Effector memory CD4-positive, alpha-beta T cell (primary cell): ENCODE measurements around the gene RNF39.
A peak's percentile ranks its signal among the peaks of the same experiment; 100 is the strongest.
"Not testable (repeated sequence)": the region's sequence is repeated elsewhere in the genome, so short reads cannot be mapped to it uniquely, and the experiment has no call there.

ENCODE experiments used
- DNase-seq, 3 donors: peaks; one replicate each; pipeline ENCODE4 v3.0.0-alpha.2; 2020
- H3K27ac ChIP-seq: 2 replicates; pipeline ENCODE4 v1.7.0; 2013; ENCODE audit warnings: mild to moderate bottlenecking, low read length, moderate library complexity; ENCODE audit not compliant: insufficient read depth, poor library complexity, severe bottlenecking
- H3K27me3 ChIP-seq: replicated peaks from 2 replicates; pipeline ENCODE4 v1.7.0; 2013; ENCODE audit warnings: mild to moderate bottlenecking, low read length; ENCODE audit not compliant: insufficient read depth, control insufficient read depth, poor library complexity, severe bottlenecking
- H3K36me3 ChIP-seq: 2 replicates; pipeline ENCODE4 v1.7.0; 2013; ENCODE audit warnings: mild to moderate bottlenecking, low read length, moderate library complexity; ENCODE audit not compliant: control insufficient read depth, insufficient read depth
- H3K4me1 ChIP-seq: 2 replicates; pipeline ENCODE4 v1.7.0; 2013; ENCODE audit warnings: low read length, mild to moderate bottlenecking; ENCODE audit not compliant: control insufficient read depth, insufficient read depth, poor library complexity, severe bottlenecking
- H3K4me3 ChIP-seq: 2 replicates; pipeline ENCODE4 v1.7.0; 2013; ENCODE audit warnings: low read length, low read depth, mild to moderate bottlenecking; ENCODE audit not compliant: insufficient read depth, poor library complexity, severe bottlenecking
- H3K9me3 ChIP-seq: 2 replicates; pipeline ENCODE4 v1.7.0; 2013; ENCODE audit warnings: mild to moderate bottlenecking, low read length, moderate library complexity; ENCODE audit not compliant: control insufficient read depth
- total RNA-seq, 3 donors: gene quantifications; one replicate each; lab custom pipeline; 2026; lab: John Stamatoyannopoulos, UW

The RNF39 gene, protein sequence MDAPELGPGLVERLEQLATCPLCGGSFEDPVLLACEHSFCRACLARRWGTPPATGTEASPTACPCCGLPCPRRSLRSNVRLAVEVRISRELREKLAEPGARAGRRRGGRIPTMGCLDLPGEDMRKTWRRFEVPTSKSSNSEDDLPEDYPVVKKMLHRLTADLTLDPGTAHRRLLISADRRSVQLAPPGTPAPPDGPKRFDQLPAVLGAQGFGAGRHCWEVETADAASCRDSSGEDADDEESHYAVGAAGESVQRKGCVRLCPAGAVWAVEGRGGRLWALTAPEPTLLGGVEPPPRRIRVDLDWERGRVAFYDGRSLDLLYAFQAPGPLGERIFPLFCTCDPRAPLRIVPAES
- 0 to 0.19 (median 0) reads per million in 3 donors for total RNA-seq

DNA sequence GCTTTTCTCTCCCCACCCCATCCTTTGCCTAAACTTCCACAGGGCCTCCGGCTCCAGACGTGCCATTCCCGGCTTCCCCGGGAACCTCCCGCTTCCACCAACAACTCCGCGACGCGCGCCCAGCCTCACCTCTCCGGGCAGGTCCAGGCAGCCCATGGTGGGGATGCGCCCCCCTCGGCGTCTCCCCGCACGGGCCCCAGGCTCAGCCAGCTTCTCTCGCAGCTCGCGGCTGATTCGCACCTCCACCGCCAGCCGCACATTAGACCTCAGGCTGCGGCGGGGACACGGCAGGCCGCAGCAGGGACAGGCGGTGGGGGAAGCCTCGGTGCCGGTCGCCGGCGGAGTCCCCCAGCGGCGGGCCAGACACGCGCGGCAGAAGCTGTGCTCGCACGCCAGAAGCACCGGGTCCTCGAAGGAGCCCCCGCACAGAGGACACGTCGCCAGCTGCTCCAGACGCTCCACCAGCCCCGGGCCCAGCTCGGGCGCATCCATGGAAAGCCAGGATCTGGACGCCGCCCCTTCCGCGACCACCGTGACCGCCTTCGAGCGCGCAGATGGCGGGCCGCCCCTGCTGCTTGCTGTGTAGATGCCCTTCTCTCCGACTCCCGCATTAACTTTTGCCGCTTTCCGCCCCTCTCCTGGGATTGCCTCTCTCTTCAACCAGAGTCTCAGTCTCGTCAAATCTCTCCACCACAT lies at the start of gene RNF39:
Gene RNF39 (minus strand): TSS at position 676 of the 696 bp plus-strand sequence. CDS start 184 bp downstream, at position 492.
- no peaks in the 10 kb centered on the region for H3K9me3 ChIP-seq
- H3K36me3 ChIP-seq, result peaks cover 2% of the 10 kb centered on the region
- H3K4me3 ChIP-seq, result peak within 1 kb of the TSS; percentile 45
- peaks cover 11% of the 10 kb centered on the region for H3K27me3 ChIP-seq
- no peak within 1 kb of the TSS for H3K27ac ChIP-seq
- H3K4me1 ChIP-seq, result peaks cover 30% of the 10 kb centered on the region
- no peak for DNase-seq

DNA sequence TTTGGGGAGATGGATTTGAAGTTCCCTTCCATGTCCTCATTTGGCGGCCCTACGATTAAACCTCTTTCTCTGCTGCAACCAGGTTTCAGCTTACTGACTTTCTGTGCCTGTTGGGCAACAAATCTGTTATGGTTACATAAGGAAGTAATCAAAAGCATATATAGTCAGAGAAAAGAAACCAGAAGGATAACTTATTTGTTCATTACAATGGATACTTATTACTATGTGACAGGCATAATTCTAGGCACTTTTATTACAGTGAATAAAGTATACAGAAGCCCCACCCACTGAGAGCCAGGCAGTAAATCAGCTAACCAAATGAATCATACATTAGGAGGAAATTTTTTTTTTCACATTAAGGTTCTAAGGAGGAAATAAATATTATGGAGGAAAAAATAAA lies 46.9 kb upstream of the RNF39 start:
- Histone ChIP-seq H3K4me1 (no peaks in the 10 kb centered on the region), H3K27ac (no peak overlapping the region), H3K36me3 (no peaks in the 10 kb centered on the region), H3K27me3 (peaks cover 9% of the 10 kb centered on the region), H3K4me3 (no peak overlapping the region), H3K9me3 (no peaks in the 10 kb centered on the region)
- no peak for DNase-seq

DNA sequence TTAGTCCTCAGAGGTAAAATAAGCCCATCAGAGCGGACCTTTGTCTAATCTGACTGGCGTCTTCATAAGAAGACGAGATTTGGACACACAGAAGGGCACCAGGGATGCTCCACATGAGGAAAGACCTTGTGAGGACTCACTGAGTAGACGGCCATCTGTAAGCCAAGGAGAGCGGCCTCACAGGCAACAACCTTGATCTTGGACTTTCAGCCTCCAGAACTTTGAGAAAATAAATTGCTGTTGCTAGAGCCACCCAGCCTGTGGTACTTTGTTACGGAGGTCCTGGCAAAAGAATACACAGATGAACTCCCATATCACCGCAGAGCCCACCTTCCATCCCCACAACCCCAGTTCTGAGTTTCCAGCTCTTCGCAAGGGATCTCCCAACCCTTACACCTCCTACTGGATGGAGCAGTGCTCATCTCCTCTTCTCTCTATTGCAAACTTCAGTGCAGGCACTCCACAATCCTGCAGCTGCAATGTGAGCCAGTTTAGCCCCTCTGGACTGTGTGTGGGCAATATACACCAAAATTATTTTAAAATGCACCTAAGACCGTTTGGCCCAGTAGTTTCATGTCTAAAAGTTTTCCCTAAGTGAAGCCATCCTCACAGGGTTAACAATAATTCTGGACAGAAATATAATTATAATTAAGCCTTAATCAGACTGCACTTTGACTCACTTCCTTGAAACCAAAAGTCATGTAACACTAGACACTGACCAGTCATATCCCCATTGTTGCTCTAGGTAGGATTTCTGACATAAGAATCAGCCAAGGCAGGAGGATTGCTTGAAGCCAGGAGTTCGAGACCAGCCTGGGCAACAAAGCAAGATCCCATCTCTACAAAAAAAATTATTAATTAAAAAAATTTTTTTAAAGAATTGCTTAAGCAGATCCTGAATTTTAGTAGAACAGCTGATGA lies 46.1 kb upstream of the RNF39 start:
- H3K36me3 ChIP-seq, result no peaks in the 10 kb centered on the region
- no peaks in the 10 kb centered on the region for H3K4me1 ChIP-seq
- H3K9me3 ChIP-seq, result no peaks in the 10 kb centered on the region
- peaks cover 3% of the 10 kb centered on the region for H3K27me3 ChIP-seq
- H3K4me3 ChIP-seq, result no peak overlapping the region
- no peak for DNase-seq
- no peak overlapping the region for H3K27ac ChIP-seq

DNA sequence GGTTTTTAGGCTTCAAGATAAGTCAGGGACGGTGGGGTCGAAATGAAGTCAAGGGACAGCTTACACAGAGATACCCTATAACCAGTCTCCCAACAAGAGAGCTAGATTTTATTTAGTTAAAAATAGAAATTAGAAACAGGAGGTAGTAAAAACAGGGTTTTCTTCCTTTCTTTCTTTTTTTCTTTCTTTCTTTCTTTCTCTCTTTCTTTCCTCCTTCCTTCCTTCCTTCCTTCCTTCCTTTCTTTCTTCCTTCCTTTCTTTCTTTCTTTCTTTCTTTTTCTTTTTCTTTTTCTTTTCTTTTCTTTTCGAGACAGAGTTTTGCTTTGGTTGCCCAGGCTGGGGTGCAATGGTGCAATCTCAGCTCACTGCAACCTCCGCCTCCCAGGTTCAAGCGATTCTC lies 43.1 kb upstream of the RNF39 start:
- not testable (repeated sequence) for H3K27me3 ChIP-seq, H3K4me3 ChIP-seq, H3K36me3 ChIP-seq, H3K9me3 ChIP-seq, H3K4me1 ChIP-seq, DNase-seq, H3K27ac ChIP-seq

DNA sequence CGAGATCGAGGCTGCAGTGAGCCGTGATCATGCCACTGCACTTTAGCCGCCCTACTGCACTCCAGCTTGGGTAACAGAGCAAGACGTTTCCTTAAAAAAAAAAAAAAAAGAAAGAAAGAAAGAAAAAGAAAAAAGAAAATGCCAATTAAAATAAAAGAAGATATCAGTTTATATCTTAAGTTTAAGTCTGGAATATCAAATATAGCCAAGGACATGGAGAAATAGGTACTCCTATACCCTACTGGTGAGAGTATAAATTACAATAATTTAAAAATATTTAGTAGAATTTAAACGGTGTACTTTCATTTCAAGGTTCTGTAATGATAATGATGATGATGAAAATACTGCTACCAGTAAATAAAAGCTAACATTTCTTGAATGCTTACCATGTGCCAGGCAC lies 41.2 kb upstream of the RNF39 start:
- Histone ChIP-seq H3K27ac (no peak overlapping the region), H3K4me1 (no peaks in the 10 kb centered on the region), H3K4me3 (no peak overlapping the region), H3K27me3 (peaks cover 10% of the 10 kb centered on the region), H3K36me3 (no peaks in the 10 kb centered on the region), H3K9me3 (no peaks in the 10 kb centered on the region)
- DNase-seq, result no peak

DNA sequence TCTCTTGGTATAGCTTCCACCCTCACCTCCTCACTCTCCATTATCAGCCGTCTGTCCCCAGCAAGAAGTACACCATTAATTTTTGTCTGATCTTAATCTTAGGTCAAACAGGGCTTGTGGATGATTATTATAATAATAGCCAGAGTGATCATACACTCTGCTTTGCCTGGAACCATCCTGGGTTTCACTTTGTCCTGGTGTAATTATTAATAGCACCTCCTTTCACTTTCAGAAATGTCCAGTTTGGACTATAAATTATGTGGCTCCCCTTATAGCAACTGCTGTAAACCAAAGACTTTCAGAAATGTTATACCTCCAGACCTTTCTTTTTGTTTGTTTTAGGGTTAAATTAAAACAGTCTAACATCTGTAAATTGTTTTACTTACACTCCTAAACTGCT lies 38.3 kb upstream of the RNF39 start:
- no peak overlapping the region for H3K4me3 ChIP-seq
- H3K27me3 ChIP-seq, result peaks cover 7% of the 10 kb centered on the region
- no peak overlapping the region for H3K27ac ChIP-seq
- H3K9me3 ChIP-seq, result no peaks in the 10 kb centered on the region
- no peaks in the 10 kb centered on the region for H3K4me1 ChIP-seq
- DNase-seq, result no peak
- no peaks in the 10 kb centered on the region for H3K36me3 ChIP-seq

DNA sequence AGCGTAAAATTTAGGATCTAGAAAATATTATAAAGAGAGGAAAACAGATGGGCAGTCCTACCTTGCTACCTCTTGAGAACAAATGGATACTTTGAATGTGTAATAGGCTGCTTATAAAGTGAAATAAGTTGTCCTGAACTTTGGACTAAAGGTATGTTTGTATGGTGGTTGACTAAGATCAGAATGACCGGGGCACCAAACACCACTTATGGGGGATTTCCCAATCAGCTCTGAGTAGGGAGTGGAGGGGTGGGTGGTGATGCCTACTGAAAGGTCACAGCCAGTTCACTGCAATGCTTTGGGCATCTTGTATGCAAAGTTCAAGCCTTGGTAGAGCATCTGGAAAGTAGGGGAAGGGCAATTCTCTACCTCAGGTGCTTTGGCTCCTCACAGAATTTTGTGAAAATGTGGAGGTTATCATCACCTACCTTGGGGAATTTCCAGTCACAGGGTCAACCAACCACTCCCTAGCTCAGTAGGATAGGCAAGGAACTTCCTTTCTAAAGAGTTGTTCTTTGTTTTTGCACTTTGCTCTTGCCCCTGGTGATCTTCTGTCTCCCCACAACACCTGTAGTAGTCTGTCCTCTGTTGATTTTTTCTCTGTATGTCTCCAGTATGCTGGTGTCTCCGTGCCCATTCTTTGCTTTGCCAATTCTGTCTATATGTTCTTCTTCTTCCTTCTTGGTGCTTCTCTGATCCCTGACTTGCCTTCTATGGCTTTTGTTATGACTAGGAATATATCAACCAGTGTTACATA lies 37.6 kb upstream of the RNF39 start, which contains the start of gene TRIM31:
Gene TRIM31 (minus strand): TSS at position 88 of the 757 bp plus-strand sequence. CDS start 285 bp downstream, outside the sequence.
- Histone ChIP-seq H3K4me3 (no peak within 1 kb of the TSS), H3K9me3 (no peaks in the 10 kb centered on the region), H3K36me3 (no peaks in the 10 kb centered on the region), H3K27me3 (peaks cover 7% of the 10 kb centered on the region), H3K4me1 (no peaks in the 10 kb centered on the region), H3K27ac (no peak within 1 kb of the TSS)
- no peak for DNase-seq

DNA sequence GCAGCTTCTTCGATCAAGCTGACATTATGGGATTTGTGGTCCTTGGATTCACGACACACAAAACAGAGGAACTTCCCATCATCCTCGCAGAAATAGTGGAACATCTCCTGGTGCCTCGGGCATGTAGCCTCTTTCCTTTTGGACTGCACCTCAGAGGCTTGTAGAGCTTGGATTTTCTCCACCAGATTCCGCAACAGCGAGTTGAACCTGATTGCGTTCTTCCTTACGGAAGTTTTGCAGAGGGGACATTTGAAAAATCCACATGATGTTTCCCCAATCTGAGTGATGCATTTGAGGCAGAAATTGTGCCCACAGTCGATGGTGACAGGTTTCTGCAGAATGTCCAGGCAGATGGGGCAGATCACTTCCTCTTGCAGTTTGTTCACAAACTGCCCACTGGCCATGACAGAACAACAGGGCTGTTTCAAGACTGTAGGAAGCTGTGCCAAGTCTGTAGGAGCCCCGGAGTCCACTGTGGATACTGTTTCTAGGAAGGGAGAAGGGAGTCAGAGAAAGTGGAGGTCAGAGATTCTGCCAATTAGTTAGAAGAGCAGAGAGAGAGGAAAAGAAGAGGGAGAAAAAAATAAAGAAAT lies 36.9 kb upstream of the RNF39 start:
- Histone ChIP-seq H3K27me3 (peaks cover 7% of the 10 kb centered on the region), H3K36me3 (no peaks in the 10 kb centered on the region), H3K9me3 (no peaks in the 10 kb centered on the region), H3K27ac (no peak overlapping the region), H3K4me3 (no peak overlapping the region), H3K4me1 (no peaks in the 10 kb centered on the region)
- DNase-seq, result no peak

DNA sequence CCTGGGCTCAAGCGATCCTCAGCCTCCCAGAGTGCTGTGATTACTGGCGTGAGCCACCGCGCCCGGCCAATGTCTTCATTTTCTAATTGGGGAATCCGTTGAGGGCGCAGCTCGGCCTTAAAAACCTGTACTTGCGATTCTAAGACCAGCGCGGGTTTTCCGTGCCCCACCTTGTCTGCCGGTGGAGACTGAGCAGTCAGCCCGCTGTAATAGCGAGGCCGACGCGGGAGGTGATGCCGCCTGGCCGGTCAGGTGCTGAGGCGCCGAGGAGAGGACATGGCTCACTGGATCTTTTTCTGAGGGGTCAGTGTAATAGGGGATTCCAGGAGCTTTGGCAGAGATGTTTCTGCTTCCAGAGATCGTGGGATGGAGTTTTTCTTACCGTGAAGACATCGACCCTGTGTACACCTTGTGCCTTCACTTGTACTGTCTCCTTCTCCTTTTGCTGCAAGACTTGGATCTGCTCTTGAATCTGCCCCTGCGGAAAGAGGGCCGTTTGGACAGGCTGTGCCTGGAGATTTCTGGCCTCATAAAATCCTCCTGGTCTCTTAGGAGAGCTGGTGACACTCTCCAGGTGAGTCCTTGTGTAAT lies 35.8 kb upstream of the RNF39 start:
- H3K4me3 ChIP-seq, result no peak overlapping the region
- no peak overlapping the region for H3K27ac ChIP-seq
- H3K36me3 ChIP-seq, result no peaks in the 10 kb centered on the region
- no peaks in the 10 kb centered on the region for H3K4me1 ChIP-seq
- no peaks in the 10 kb centered on the region for H3K9me3 ChIP-seq
- peaks cover 7% of the 10 kb centered on the region for H3K27me3 ChIP-seq
- no peak for DNase-seq
